DMS 273 (cell line): Measurements from ENCODE around the gene KLK7.

Experiments used
- DNase-seq: peaks from one replicate; lab custom pipeline; 2025; ENCODE audit not compliant: unreplicated experiment; lab: John Stamatoyannopoulos, UW

Gene KLK7

DNA sequence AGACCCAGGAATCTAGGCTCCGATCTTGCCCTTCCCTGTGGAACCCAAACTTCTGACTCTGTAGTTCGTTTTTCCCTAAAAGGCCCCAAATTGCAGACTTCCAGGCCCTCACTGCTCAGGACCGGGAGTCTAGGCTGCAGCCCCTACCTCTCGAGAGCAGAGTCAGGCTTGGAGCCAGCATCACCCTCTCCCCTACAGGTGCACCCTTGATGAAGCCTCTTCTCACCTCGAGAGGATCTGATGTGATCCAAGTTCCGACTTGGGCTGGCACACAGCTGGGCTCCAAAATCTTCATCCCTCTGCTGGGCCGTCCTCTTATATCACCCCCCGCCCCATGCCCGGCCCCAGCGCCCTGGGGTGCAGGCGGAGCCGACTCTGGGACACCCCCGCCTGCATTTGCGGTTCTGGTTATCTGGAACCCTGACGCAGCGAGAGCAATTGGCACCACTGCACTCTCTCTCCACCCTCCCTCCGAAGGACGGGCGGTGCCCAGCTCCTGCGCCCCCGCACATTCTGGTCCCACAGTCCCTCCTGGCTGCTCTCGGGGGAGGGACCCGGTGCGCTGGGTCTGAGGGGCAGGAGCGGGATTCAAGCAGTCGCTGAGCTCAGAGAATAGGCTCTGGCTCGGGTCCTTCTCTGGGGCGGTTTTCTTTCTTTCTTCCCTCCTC lies at the start of gene KLK7:
KLK7 (minus strand) TSS at position 293 of the 668 bp plus-strand sequence. CDS start 1,518 bp downstream, outside the sequence.
- no peak for DNase-seq

GRCh38 chr19:51031880-51032225 lies 48.1 kb upstream of the KLK7 start:
- no peak for DNase-seq

GRCh38 chr19:51031220-51031879 lies 47.6 kb upstream of the KLK7 start:
- no peak for DNase-seq

DNA sequence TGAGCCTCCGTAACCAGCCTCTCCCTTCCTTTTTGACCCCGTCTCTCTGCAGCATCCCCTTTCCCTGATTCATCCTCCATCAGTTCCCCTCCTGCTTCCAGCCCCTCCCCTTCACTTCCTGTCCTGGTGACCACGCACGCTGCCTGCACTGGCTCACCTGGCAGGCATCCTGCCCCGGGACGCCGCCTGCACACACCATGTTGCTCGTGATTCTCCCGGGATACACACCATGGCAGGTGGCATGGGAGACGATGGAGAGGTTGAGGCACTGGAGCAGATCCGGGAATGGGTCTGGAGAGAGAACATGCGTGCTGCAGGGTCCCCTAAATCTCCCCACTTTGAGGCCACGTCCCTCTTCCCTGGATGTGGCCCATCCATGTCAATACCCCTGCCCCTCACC lies 46.9 kb upstream of the KLK7 start:
- no peak for DNase-seq

DNA sequence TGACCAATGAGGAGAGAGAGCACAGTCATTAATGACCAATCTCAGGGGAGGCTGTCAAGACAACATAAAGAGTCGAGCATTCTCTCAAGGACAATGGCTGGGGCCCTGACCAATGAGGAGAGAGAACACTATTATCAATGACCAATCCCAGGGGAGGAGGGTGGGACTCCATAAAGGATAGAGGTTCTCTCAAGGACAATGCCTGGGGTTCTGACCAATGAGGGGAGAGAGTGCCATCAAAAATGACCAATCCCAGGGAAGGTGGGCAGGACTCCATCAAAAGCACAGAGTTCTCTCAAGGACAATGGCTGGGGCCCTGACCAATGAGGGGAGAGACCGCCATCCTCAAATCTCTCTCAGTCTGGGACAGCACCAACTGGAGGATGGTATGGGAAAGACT lies 46.0 kb upstream of the KLK7 start:
- DNase-seq, result no peak

GRCh38 chr19:51027873-51028272 lies 44.2 kb upstream of the KLK7 start:
- no peak for DNase-seq

GRCh38 chr19:51027126-51027806 lies 43.5 kb upstream of the KLK7 start:
- DNase-seq, result no peak

DNA sequence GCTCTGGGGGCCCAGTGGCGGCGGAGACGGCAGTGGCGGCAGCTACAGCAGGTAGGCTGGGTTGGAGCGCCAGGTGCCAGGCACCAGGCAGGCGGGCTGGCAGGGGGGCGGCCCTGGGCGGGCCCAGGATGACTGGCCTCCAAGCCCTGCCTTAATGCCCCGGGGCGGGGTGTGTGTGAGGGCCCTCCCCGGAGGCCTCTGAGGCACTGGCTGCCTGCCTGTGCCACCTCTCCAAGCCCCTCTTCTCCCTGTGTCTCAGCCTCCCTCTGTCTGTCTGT lies 42.8 kb upstream of the KLK7 start, which contains the start of gene KLK11:
KLK11 (minus strand) TSS at position 63 of the 278 bp plus-strand sequence. CDS start 985 bp downstream, outside the sequence.
- DNase-seq, result no peak

GRCh38 chr19:51025809-51026553 lies 42.3 kb upstream of the KLK7 start:
- DNase-seq, result no peak

DNA sequence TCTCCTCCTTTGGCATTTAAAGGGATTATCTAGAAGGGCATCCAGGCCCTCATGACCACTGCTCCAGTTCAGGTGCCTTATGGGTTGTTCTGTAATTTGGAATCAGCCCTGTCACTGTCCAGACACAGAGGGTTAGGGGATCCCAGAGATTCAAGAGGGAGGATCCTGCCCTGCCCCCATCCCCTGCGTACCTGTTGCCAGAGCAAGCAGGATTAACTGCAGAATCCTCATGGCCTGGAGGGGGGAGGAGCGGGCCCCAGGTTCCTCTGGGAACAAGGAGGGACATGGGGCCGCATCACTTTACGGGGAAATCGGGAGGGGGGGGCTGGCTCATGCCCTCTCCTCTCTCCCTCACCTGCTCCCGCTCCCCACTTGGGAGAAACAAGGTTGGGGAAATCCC lies 41.7 kb upstream of the KLK7 start:
- DNase-seq, result no peak

GRCh38 chr19:51024924-51025323 lies 41.2 kb upstream of the KLK7 start:
- no peak for DNase-seq

GRCh38 chr19:51023946-51024345 lies 40.2 kb upstream of the KLK7 start:
- DNase-seq, result no peak

DNA sequence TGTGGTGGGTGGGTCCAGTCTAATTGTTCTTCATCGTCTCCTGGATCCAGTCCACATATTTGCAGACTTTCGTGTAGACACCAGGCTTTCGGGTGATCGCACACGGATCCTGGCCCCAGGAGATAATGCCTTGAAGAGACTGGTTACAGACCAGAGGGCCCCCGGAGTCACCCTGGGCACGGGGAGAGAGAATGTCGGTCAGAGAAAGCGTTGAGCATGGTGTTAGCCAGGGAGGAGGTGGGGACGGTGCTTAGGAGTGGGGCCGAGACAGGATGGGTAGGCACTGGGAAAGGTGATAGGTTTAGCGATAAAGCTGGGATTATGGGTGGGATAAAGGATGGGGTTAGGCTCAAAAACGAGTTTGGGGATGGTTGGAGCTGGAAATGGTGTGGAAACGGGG lies 38.8 kb upstream of the KLK7 start:
- no peak for DNase-seq

- DNase-seq, result peak; percentile 61
Observed at GRCh38 chr19:51020988-51021651, 37.4 kb upstream of the KLK7 start.

GRCh38 chr19:51019544-51019925 lies 35.8 kb upstream of the KLK7 start, which contains the start of gene KLK10:
KLK10 (minus strand) TSS chr19:51019709; CDS start chr19:51019130, 579 bp downstream.
- no peak for DNase-seq

- DNase-seq, result peak; percentile 26
Observed at GRCh38 chr19:51018745-51019543, 35.2 kb upstream of the KLK7 start.

DNA sequence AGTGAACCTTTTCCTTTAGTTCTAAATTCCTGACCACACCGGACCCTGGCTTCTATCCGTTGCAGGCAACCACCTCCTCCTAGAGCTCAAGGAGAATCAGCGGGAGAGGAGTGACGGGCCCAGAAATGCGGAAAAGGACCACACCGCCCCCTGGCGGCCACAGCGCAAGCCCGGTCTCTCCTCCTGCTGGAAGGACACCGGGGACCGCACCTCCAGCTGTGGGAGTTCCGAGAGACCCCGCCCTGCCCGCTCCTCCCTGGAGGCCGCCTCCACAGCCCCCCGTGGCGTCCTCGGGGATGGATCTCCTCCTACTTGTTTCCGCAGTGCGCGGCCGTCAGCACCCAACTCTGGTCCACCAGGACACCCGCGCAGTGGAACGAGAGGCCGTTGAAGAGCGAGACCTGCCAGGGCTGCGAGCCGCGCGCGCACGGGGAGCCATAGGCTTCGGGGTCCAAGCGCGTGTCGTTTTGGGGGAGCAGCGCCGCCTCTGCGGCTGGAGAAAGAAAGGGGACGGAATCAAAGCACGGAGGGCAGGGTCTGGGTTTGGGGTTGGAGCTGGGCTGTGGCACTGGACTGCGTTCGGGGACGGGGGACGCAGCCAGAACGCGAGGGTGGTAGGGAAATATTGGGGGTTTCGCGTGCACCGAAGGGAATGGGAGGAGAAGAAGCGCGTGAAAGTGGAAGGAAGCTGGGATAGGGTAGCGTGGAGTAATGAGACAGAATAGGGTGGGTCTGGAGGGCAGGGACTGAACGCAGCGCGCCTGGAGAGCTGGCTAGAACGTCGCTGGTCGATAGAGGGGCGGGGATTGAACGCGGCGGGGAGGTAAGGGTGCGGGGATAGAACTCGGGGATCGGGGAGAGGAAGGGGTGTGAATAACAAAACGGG lies 33.3 kb upstream of the KLK7 start:
- DNase-seq, result peak; percentile 71

DNA sequence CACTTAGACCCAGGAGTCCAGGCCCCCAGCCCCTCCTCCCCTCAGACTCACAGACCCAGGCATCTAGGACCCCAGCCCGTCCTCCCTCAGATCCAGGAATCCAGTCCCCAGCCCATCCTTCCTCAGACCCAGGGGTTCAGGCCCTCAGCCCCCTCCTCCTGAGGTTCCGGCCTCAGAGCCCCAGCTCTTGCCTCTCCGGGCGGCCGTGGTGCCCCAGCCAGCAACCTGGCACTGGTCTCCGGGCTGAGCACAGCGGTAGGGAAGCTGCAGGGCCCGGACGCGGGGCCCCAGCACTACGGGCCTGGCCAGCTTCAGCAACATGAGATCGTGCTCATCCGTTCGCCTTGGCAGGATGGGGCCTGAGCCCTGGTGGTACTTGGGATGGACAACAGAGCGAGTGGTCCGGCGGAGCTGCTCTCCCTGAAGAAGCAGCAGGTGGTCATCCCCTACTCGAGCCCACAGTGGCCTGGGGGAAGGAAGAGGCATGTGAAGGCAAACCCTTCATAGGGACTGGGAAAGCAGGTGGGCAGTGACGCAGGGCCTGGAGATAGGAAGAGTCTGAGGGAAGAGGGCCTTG lies 32.1 kb upstream of the KLK7 start:
- DNase-seq, result no peak

DNA sequence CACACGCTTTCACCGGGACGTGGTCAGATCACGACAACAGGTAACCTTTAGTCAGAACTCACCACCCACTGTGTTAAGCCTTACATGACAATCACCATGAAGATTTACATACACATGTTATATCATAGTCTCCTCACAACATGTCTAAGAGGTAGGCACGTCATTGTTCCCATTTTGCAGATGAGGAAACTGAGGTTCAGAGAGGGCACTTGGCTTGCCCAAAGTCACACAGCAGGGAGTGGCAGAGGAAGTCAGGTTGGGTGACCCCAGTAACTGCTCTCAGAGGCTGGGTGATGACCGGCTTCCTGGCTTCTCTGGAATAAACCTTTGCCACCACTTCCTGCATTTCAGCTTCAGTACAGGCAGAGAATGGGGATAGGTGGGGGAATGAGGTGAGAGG lies 30.5 kb upstream of the KLK7 start:
- DNase-seq, result no peak
